HG03095 (cell line): ENCODE results near the gene ARL6IP1.
"Not testable (repeated sequence)": the region's sequence is repeated elsewhere in the genome, so short reads cannot be mapped to it uniquely, and the experiment has no call there.

ENCODE experiments used
- ATAC-seq: cut with Tn5 transposase; IDR thresholded peaks from one replicate; pipeline ENCODE4 v1.9.1; 2021; ENCODE audit warnings: moderate library complexity; ENCODE audit not compliant: unreplicated experiment

ARL6IP1 gene

DNA sequence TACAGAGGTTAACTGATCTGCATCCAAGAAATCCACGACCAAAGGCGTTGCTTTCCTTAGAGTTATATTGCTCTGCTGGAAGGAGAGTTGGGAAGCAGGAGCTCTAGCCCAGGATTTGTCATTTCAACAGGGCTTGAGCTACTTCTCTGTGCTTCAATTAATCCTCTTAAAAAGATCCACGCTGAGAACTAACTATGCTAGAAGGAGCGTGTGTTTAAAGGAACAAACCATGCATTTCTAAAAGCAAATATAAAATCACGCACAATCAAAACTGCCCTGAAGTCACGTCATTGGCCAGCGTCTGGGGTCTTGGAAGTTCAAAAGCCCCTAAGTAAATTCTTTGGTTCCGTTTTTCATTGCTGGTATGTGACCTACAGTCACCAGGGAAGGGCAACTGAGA lies 1.1 kb downstream of the ARL6IP1 start:
- no peak for ATAC-seq

DNA sequence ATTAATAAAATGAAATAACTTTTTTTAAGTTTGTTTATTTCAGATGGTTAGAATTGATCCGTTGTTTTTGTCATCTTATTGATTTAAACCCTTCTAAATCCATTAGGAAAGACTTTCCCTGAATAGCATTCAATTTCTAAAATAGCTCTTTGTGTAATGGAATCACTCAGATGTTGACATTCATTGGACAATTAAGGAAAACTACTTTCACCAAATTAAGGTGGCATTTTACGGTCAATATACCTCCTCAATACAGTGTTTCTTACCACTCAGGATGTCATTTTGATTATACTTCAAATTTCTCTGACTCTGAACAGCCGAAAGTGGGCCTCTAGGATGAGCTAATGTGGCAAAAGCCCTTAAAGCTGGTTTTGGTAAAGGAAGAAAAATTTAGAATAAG lies 1.8 kb downstream of the ARL6IP1 start:
- ATAC-seq, result no peak

DNA sequence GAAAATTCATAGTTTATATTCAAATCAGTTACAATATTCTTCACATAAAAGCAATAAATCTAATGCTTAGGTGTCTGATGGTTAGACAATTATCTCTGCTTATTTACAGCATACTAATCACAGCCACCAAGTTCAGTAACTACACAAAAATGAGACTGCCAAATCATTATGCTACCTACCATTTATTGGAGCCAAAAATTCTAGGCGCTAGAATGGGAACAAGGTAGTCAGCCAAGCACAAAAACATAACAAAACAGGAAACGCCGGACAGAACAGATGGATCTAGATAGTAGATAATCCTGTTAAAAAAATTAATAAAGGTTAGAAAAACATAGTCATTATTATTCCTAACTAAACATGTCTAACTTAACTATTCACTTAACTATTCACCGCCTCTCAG lies 3.6 kb downstream of the ARL6IP1 start:
- ATAC-seq, result no peak

DNA sequence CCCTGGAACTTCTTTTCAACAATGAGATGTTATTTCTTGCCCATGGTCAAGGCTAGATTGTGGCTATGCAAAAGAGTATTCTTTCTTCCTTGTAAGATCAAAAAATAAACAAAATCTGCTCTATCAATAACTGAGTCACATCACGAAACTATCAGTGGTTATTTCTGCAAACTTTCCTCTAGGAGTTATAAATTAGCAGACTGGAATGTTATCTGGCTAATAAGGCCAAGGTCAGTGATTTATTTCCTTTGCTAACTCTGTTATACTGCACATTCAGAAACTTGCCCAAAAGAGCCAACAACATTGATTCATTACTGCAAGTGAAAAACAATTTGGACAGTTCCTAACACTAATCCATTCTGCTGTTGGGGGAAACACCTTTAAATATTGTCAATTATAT lies 5.0 kb downstream of the ARL6IP1 start:
- ATAC-seq, result no peak

DNA sequence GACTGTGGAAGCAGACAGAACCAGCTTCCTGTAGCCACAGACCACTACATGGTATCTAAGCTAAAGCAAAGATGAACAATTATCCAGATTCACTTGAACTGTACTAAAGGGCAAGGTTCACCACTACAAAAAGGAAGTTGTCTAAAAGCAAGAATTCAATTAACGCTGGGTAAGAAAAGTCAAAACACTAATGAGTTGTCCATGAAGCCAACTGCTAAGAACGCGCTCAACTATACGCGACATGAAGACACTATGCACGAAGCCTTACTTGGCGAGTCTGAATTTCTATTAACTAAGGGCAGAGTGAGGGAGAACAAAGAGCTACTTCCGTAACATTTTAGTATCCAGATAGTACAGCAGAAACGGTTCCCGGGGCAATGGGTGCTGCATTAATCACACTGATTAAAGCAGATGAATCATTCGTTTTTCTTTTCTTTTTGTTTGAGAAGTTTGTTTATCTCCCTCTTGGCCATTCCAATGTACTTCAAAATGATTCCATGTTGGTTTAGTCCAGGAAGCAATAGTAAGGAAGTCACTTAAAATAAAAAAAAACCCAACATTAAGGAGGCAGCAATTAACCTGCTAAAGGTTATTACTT lies 8.4 kb downstream of the ARL6IP1 start:
- ATAC-seq, result no peak

DNA sequence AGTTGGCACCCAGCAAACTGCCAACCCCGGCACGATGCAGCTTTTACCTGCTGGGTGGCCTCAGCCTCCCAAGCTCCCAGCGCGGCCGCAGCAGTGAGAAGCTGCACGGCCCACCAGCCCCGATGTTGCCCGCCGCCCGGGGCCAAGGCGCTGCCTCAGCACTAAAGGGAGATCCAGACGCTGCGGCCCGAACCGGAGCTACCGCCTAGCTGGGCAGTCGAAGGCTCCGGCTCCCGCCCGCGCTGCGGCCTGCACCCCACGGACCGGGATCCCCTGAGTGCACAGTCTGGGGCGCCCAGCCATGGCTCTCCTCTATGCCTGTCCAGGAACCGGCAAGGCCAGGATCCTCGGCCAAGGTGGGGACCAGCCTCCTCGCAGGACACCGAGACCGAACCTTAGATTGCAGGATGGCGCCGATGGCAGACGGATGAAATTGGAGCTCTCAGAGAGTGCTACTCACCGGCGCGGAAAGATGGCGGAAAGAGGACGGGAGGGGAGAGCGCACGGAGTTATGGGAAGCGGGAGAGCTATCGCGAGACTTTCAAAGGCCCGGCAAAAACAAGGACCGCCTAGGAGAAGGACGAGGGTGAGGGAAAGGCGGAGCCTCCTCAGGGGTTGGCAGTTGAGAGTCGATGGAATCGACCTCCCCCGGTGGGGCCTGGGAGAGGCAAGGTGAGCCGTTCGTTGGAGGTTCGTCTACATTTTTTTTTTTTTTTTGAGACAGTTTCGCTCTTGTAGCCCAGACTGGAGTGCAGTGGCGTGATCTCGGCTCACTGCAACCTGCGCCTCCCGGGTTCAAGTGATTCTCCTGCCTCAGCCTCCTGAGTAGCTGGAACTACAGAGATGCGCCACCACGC lies 11.3 kb downstream of the ARL6IP1 start, which contains the start of gene RPS15A:
TSS of gene RPS15A (minus strand) at position 485 of the 857 bp plus-strand sequence. CDS start 1,221 bp downstream, outside the sequence.
- peak; percentile 86 for ATAC-seq

DNA sequence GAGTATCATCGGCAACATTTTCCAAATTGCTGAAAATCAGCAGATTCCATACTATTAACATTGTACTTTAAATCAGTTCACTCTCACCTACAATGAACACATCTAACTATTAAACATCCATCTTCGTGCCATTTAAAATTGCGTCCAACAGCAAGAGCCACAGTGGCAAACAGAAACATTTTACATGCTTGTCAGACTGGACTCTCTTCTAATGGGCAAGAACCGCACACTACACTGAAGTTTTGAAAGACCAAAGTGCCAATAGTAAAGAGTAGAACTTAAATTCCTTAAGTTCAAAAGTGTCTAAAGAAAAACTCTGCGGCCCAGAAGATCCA lies 11.9 kb downstream of the ARL6IP1 start:
- ATAC-seq, result no peak

DNA sequence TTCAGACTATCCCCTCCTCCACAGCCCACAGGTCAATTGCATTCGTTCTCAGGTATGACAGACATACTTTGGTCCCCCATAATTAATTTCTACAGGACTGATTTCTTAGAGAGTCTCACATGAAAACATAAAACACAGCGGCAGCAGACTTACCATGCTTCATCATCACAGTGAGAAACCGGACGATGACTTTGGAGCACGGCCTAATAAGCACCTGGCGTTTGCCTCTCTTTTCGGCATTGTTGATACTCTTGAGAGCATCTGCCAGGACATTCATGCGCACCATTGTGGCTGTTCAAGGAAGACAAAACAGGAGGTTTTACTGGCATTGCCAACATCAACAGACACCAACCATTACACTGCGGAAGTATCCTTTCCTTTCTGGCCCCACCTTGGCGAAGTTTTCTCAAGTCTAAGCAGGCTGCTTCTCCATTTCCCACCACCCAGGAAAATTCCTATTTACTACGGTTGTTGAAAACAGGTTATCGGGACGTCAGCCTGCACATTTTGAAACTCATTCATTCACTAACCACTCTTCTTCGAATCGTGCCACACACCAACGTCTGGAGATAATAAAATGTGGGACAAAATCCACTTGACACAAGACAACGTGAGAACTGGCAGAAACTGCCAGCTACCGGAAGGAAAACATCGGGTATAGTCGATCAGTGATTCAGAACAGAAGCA lies 12.4 kb downstream of the ARL6IP1 start:
- no peak for ATAC-seq

DNA sequence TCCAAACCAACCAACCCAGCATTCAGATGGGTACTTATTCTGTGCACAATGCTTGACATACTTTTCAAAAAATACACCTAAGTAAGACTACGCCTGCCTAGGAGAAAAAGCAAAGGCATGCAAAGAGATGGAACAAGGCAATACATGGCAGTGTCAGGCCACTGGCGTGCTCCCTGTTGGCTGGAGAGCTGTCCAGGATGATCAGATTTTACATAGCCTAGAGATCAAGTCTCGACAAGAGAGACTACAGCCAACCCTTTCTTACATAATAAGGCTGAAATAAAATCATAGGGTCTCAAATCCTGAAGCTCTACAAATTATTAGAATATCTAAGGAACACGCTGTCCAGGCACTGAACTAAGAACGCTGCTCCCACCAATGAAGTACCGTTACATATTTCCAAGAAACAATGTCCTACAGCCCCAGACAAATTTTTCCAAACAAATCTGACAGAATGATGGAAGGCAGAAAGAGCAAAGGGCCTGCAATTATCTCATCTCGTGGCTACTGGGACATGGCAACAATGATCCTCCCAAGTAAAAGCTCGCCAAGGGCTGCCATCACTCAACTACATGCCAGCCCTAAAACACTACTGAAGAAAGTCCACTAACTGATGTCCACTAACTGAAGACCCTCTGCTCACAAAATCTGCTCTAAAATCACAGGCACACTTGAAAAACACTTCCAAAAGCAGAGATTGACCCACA lies 16.3 kb downstream of the ARL6IP1 start:
- ATAC-seq, result no peak

DNA sequence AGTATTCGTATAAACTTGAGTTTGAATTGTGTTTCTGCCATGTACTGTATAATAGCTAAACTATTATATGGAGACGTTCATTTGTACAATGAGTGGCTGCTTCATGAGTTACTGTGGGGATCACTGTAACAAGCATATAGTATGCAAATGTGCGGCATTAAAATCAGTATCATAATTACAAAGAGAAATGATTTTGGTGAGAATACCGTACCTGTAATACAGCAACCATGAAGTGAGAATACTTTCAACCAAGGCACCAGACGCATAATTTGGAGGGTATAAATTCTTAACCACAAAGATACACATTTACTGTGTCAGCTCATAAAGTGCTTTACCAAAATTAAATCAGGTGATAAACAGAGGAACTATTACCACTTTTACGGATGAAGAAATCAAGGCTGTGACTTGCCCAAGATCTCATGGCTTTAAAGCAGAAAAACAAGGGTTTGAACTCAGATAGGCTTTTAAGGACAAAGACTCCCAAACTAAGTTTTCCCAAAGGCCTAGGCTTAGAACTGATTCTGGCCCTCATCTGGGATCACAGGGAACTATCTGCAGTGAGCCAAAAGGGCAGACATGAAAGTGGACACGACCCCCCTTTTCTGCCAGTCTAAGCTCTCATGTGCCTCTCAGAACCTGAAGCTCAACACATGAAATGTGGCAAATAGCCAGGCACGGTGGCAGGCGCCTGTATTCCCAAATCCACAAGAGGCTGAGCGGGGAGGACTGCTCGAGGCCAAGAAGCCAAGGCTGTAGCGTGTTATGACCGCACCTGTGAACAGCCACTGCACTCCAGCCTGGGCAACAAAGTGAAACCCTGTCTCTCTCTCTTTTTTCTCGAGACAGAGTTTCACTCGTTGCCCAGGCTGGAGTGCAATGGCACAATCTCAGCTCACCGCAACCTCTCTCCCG lies 17.7 kb downstream of the ARL6IP1 start:
- no peak for ATAC-seq

DNA sequence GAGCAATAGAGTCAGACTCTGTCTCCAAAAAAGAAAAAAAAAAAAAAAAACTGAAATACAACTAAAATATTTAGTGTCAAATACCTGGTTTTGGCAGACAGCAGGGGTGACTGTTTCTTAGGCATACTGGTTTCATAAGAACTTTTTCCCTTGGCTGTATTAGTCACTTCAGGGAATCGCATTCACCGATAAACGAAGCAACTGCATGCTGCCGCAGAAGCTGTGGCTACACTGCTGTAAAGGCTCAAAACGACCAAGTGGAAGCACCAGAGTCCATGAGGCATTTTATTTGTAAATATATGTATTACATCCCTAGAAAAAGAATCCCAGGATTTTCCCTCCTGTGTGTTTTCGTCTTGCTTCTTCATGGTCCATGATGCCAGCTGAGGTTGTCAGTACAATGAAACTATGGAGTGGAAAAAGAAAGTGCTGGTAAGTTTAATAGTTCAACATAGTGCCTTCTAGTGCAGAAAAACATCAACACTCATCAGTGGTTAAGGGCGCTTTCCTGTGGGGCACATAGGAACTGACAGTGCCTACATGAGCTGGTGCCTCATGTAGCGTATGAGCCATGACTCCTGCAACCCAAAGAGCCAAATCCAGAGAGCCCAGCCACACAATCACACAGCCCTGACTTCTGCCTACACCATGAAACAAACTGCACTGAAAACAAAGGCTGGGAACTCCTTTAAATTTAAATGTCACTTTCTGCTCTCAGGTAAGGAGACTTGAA lies 18.5 kb downstream of the ARL6IP1 start:
- ATAC-seq, result no peak

DNA sequence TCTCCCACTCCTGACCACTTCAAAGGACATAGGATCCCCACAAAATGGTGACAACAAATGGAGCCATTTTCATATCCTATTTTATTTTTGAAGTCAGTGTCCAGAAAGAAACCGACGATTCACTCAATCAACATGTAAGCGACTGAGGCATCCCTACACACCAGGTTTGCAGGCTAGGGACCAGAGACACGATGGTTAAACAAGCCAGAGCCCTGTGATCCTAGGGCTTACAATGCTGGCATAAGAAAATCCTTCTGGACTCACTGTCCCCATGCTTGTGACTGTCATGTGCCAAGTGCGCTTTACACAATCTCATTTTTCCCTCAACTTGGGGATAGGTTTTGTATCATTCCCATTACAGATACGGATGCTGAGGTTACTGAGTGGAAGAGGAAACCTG lies 20.1 kb downstream of the ARL6IP1 start:
- not testable (repeated sequence) for ATAC-seq

DNA sequence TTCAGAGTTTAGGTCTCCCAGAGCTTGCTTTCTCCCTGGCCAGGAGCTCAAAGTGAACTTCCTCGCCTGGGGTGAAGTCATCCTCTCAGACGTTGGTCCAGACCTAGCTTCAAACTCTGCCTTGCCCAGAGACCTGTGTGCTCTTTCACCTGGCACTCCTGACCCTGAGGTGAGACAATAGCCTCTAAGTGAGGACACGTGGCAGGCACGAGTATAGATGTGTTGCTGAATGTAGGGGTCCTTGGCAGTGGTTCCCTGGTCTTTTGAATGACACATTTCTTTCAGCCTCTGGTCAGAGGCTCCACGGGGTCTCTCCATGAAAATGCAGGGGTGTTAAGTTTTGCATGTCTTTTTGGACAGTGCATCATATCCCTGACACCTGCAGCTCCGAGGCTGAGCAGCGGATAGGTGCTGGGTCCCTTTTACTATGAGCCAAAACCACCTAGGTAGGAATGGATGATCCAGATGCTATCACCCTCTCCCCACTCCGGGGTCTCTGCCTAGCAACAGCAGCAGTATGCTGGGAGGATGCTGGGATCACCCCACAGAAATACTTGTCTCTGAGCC lies 20.8 kb downstream of the ARL6IP1 start:
- not testable (repeated sequence) for ATAC-seq

DNA sequence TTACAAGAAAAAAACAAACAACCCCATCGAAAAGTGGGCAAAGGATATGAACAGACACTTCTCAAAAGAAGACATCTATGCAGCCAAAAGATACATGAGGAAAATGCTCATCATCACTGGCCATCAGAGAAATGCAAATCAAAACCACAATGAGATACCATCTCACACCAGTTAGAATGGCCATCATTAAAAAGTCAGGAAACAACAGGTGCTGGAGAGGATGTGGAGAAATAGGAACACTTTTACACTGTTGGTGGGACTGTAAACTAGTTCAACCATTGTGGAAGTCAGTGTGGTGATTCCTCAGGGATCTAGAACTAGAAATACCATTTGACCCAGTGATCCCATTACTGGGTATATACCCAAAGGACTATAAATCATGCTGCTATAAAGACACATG lies 23.7 kb downstream of the ARL6IP1 start:
- not testable (repeated sequence) for ATAC-seq

DNA sequence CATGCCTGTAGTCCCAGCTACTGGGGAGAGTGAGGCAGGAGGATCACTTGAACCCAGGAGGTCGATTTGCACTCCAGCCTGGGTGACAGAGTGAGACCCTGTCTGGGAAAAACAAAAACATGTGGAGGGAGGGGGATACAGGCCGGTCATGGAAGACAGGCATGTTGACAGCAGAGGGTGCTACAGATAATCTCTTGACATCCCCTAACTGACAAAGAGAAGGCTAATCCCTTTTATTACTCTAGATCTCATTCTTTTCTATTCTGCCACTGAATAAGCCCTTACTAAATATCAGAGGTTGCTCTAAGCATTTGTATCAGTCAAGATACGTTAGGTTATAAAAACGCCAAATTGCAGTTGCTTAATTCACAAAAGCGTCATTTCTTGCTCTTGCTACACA lies 25.0 kb downstream of the ARL6IP1 start:
- ATAC-seq, result not testable (repeated sequence)

DNA sequence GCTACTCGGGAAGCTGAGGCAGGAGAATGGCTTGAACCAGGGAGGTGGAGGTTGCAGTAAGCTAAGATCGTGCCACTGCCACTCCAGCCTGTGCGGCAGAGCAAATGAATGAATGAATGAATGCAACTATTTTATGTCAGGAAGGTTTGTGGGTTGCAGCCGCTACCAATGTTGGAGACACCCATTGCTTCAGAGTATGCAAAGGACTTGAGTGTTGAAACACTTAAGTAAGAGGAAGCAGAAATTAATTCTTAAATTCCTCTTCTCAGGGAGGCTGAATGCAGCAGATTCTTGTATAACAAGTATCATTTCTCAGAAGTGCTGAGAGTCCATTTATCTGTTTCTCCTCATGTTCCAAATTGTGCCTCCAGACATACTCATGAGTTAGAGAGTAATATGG lies 26.7 kb downstream of the ARL6IP1 start:
- not testable (repeated sequence) for ATAC-seq

DNA sequence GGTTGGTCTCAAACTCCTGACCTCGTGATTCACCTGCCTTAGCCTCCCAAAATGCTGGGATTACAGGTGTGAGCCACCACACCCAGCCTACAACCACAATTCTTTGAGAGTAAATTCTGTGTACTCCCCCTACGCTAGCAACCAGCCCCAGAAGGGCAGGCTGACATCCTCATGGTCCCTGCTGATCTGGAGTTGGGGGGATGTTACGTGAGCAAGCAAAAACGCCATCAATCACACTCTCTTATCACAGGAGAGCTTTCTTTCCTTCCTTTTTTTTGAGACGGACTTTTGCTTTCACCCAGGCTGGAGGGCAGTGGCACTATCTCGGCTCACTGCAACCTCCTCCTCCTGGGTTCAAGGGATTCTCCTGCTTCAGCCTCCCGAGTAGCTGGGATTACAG lies 29.2 kb downstream of the ARL6IP1 start:
- ATAC-seq, result not testable (repeated sequence)

DNA sequence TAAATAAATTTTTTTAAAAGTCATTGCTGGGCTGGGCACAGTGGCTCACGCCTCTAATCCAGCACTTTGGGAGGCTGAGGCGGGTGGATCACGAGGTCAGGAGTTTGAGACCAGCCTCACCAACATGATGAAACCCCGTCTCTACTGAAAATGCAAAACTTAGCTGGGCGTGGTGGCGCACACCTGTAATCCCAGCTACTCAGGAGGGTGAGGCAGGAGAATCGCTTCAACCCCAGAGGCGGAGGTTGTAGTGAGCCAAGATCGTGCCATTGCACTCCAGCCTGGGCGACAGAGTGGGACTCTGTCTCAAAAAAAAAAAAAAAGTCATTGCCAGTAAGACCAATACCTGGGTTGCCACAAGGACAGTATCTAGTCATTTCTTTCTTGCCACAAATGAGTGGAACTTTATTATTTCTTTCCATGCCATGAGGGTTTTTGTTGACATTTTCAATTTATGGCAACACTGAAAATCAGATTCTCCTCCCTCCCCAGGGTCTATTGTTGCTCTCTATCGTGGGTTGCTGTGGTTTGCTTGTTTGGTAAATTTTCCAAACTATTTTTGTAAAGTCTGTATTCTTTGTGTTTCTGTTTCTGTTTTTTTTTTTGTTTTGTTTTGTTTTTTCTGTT lies 30.9 kb downstream of the ARL6IP1 start:
- ATAC-seq, result not testable (repeated sequence)

DNA sequence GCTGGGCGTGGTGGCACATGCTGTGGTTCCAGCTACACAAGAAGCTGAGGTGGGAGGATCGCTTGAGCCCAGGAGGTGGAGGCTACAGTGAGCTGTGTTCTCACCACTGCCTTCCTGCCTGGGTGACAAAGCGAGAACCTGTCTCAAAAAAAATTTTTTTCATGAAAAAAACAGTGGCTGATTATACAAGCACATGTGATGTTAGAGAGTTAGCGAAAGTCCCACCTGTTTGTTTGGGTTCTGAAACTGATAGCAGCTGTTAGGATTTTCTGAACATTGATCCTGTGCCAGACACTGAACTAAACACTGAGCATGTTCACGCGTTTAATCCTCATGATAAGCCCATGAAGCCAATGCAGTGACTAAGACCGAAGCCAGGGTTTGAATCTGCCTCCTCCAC lies 34.1 kb downstream of the ARL6IP1 start:
- ATAC-seq, result not testable (repeated sequence)
